CD4-positive, CD25-positive, alpha-beta regulatory T cell (primary cell): ENCODE data around the gene BBX. TPM values are rescaled to one million over a fixed set of nuclear protein-coding genes. Genes with fewer than 3 reads are reported as not detected.

ENCODE experiments used
- ATAC-seq, 2 donors: fragments of 150-1000 bp; cut with Tn5 transposase; one replicate each; pipeline ENCODE4 v1.10.0; 2021; ENCODE audit warnings: low read depth in 2 of 2, moderate number of reproducible peaks in 2 of 2, moderate library complexity in 1 of 2
- DNase-seq, 3 donors: peaks; one replicate each; pipeline versions ENCODE4 v3.0.0 to v3.0.0-alpha.2; 2012 to 2022; ENCODE audit warnings: mixed read lengths in 1 of 3
- H3K27ac ChIP-seq: one replicate; pipeline ENCODE4 v1.7.0; 2013; ENCODE audit warnings: mild to moderate bottlenecking, low read length; ENCODE audit not compliant: insufficient read depth, poor library complexity, severe bottlenecking
- H3K27me3 ChIP-seq: one replicate; pipeline ENCODE4 v1.7.0; 2013; ENCODE audit warnings: low read length; ENCODE audit not compliant: control insufficient read depth, insufficient read depth
- H3K36me3 ChIP-seq: one replicate; pipeline ENCODE4 v1.7.0; 2013; ENCODE audit warnings: mild to moderate bottlenecking, low read length, moderate library complexity; ENCODE audit not compliant: control insufficient read depth, insufficient read depth
- H3K4me1 ChIP-seq: 2 replicates; pipeline ENCODE4 v1.7.0; 2013; ENCODE audit warnings: mild to moderate bottlenecking, low read length; ENCODE audit not compliant: insufficient read depth, control insufficient read depth, poor library complexity, severe bottlenecking
- H3K4me3 ChIP-seq: one replicate; pipeline ENCODE4 v1.7.0; 2013; ENCODE audit warnings: low read depth, mild to moderate bottlenecking, low read length, moderate library complexity
- H3K9me3 ChIP-seq, 2 experiments: 1 replicate in 1 of 2; 2 replicates in 1 of 2; pipeline ENCODE4 v1.7.0; 2013; ENCODE audit warnings: low read length in 2 of 2, mild to moderate bottlenecking in 1 of 2, moderate library complexity in 1 of 2; ENCODE audit not compliant: control insufficient read depth in 2 of 2
- H3K27ac Mint-ChIP-seq, 3 donors: one replicate each; pipeline ENCODE4 v1.8.0; 2020 to 2022; ENCODE audit warnings: mild to moderate bottlenecking in 3 of 3, mixed read lengths in 3 of 3, moderate library complexity in 2 of 3
- H3K27me3 Mint-ChIP-seq: one replicate; pipeline ENCODE4 v1.8.0; 2022; ENCODE audit warnings: mild to moderate bottlenecking, mixed read lengths
- H3K36me3 Mint-ChIP-seq: one replicate; pipeline ENCODE4 v1.8.0; 2020; ENCODE audit warnings: mixed read lengths
- H3K4me1 Mint-ChIP-seq, 4 donors: one replicate each; pipeline ENCODE4 v1.8.0; 2020 to 2022; ENCODE audit warnings: mixed read lengths in 4 of 4, mild to moderate bottlenecking in 1 of 4
- H3K4me3 Mint-ChIP-seq, 4 donors: one replicate each; pipeline ENCODE4 v1.8.0; 2020 to 2022; ENCODE audit warnings: mild to moderate bottlenecking in 4 of 4, mixed read lengths in 4 of 4, moderate library complexity in 3 of 4
- H3K9me3 Mint-ChIP-seq, 7 donors: one replicate each; pipeline ENCODE4 v1.8.0; 2020 to 2022; ENCODE audit warnings: mixed read lengths in 7 of 7, mild to moderate bottlenecking in 3 of 7, moderate library complexity in 2 of 7
- polyA plus RNA-seq, 4 donors: library from polyadenylated mRNA; unstranded; fragments of 300-500 nt; fragmentation: Illumina TruSeq; gene quantifications; one replicate each; pipeline ENCODE4 v1.2.3, GENCODE V29; 2021
- total RNA-seq: library from RNA; stranded (reverse); gene quantifications from one replicate; pipeline ENCODE4 v1.2.3, GENCODE V29; 2022

The BBX gene
- total and polyA plus RNA-seq, 5 donors from 2014 or later: 62.1 to 96.2 (median 82.8) TPM

DNA sequence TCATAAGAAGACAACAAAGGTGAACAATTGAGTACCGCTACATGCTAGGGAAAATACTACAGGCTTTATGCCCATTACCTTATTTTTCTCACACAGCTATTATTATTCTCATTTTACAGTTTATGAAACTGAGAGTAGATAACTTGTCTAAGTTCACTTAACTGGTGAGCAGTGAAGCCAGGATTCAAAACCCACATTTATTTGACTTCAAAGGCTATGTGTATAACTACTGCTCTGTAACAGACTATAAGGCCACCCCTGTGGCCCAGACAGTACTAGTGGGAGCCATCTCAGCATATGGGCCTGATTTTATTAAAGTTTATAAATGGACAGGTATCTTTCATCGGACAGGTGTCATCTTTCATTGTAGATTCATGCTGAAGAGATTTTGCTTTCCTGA, 14.4 kb upstream of the BBX start:
- H3K36me3 Mint-ChIP-seq: no peaks in the 10 kb centered on the region

DNA sequence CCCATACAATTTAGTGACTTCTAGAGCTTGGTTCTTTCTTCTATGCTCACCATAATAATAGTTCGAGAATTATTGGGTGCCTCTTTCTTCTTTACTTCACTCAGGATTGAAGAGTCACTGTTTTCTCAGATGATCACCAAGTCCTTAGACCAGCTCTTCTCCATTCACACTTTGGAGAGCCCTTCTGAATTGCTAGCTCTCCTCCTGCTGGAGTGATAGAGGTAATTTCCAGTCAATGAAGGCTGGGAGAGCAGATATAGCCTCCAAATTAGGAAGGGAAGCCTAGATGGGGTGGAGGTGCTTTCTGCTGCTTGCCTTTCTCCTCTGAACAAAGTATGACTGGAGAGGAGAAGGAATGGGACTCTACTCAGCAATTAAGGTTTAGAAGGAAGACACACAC, 10.7 kb upstream of the BBX start:
- Mint-ChIP-seq H3K36me3 (no peaks in the 10 kb centered on the region), H3K4me1 (no peaks in the 10 kb centered on the region), H3K4me3 (no peak overlapping the region), H3K27ac (no peak overlapping the region), H3K27me3 (peaks cover 42% of the 10 kb centered on the region), H3K9me3 (peaks cover 0 to 2% (median 0%) of the 10 kb centered on the region in 7 donors)
- no peaks in the 10 kb centered on the region for H3K4me1 ChIP-seq
- H3K27ac ChIP-seq: no peak overlapping the region
- peaks cover 20% of the 10 kb centered on the region for H3K27me3 ChIP-seq
- DNase-seq (no peak), ATAC-seq (no peak)
- H3K9me3 ChIP-seq: no peaks in the 10 kb centered on the region
- no peaks in the 10 kb centered on the region for H3K36me3 ChIP-seq
- H3K4me3 ChIP-seq: no peak overlapping the region

More for the DNA sequence above, 14.4 kb upstream of the BBX start:
- H3K4me3 ChIP-seq: no peak overlapping the region
- Mint-ChIP-seq H3K4me1 (no peaks in the 10 kb centered on the region), H3K9me3 (peaks cover 0 to 2% (median 0%) of the 10 kb centered on the region in 7 donors), H3K27me3 (peaks cover 47% of the 10 kb centered on the region), H3K27ac (no peak overlapping the region), H3K4me3 (no peak overlapping the region)
- no peak for DNase-seq
- no peaks in the 10 kb centered on the region for H3K36me3 ChIP-seq
- peaks cover 8% of the 10 kb centered on the region for H3K27me3 ChIP-seq
- H3K4me1 ChIP-seq: no peaks in the 10 kb centered on the region
- no peaks in the 10 kb centered on the region for H3K9me3 ChIP-seq
- ATAC-seq: no peak
- no peak overlapping the region for H3K27ac ChIP-seq

DNA sequence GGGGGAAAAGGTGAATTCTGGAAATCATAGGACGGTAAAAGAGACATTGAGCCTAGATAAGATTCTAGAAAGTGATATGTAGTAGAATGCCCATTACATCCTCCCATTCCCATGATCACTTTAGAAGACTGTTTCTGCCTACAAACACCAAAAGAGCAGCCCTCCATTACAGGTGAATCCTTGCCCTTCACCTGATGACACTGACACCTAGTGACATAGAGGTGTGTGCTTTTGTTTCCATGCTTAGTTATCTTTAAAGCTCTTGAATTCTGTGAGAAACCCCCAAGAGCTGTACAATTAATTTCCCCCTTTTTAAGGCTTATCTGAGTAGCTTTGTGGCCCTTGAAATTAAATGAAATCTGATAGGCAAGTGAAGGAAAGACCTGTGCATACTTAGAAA, 8.3 kb upstream of the BBX start:
- no peaks in the 10 kb centered on the region for H3K4me1 Mint-ChIP-seq
- no peak overlapping the region for H3K4me3 ChIP-seq
- no peak overlapping the region for H3K27ac Mint-ChIP-seq
- no peaks in the 10 kb centered on the region for H3K4me1 ChIP-seq
- no peak overlapping the region for H3K27ac ChIP-seq
- ATAC-seq: no peak
- H3K36me3 ChIP-seq: no peaks in the 10 kb centered on the region
- DNase-seq: no peak
- no peaks in the 10 kb centered on the region for H3K9me3 ChIP-seq
- H3K27me3 ChIP-seq: peaks cover 23% of the 10 kb centered on the region
- no peak overlapping the region for H3K4me3 Mint-ChIP-seq
- H3K9me3 Mint-ChIP-seq: no peaks in the 10 kb centered on the region
- no peaks in the 10 kb centered on the region for H3K36me3 Mint-ChIP-seq
- peaks cover 49% of the 10 kb centered on the region for H3K27me3 Mint-ChIP-seq

DNA sequence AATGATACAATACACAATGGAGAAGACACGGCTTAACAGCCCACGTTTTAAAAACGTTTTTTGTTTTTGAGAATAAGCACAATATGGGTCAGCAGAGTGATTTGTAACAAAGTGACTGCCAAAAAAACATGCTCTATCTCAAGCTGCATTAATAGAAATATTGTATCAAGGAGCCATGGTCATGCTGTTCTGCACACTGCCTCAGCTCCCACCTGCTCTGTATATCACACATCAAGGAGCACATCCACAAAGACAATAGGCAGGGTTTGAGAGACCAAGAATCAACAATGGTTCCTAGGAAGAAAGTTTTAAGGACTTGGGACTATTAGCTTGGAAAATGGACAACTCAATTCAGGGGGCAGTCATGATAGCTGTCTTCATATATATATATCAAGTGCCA, 6.3 kb upstream of the BBX start:
- Histone ChIP-seq H3K4me1 (no peaks in the 10 kb centered on the region), H3K36me3 (no peaks in the 10 kb centered on the region), H3K4me3 (no peak overlapping the region), H3K27me3 (peaks cover 23% of the 10 kb centered on the region), H3K27ac (no peak overlapping the region), H3K9me3 (no peaks in the 10 kb centered on the region)
- ATAC-seq (no peak), DNase-seq (no peak)
- H3K36me3 Mint-ChIP-seq: no peaks in the 10 kb centered on the region
- H3K4me1 Mint-ChIP-seq: peaks cover 0 to under 1% (median 0%) of the 10 kb centered on the region in 4 donors
- H3K27me3 Mint-ChIP-seq: peaks cover 39% of the 10 kb centered on the region
- H3K27ac Mint-ChIP-seq: no peak overlapping the region
- no peaks in the 10 kb centered on the region for H3K9me3 Mint-ChIP-seq
- H3K4me3 Mint-ChIP-seq: no peak overlapping the region

DNA sequence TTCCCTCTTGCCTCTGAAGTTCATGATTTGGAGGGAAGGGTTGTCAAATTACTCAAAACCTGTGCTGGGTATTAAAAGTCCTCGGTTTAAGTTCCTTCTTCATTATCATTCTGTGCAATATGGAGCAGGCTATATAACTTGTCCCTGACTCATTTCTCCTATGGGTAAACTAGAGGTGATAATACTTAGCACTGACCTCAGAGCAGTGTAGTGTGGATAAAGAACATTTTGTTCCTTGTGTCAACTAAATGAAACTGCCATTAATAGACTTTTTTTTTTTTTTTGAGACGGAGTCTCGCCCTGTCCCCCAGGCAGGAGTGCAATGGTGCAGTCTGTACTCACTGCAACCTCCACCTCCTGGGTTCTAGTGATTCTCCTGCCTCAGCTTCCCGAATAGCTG, 2.2 kb upstream of the BBX start:
- H3K4me3 Mint-ChIP-seq: no peak overlapping the region
- H3K9me3 Mint-ChIP-seq: peaks cover 0 to 1% (median 0%) of the 10 kb centered on the region in 7 donors
- H3K27ac Mint-ChIP-seq: no peak overlapping the region
- Histone ChIP-seq H3K36me3 (no peaks in the 10 kb centered on the region), H3K27ac (no peak overlapping the region), H3K27me3 (peaks cover 11% of the 10 kb centered on the region), H3K4me1 (peaks cover 10% of the 10 kb centered on the region), H3K9me3 (no peaks in the 10 kb centered on the region), H3K4me3 (no peak overlapping the region)
- H3K4me1 Mint-ChIP-seq: peaks cover 0 to 11% (median under 1%) of the 10 kb centered on the region in 4 donors
- ATAC-seq: no peak
- peaks cover 20% of the 10 kb centered on the region for H3K27me3 Mint-ChIP-seq
- no peaks in the 10 kb centered on the region for H3K36me3 Mint-ChIP-seq
- DNase-seq: no peak

DNA sequence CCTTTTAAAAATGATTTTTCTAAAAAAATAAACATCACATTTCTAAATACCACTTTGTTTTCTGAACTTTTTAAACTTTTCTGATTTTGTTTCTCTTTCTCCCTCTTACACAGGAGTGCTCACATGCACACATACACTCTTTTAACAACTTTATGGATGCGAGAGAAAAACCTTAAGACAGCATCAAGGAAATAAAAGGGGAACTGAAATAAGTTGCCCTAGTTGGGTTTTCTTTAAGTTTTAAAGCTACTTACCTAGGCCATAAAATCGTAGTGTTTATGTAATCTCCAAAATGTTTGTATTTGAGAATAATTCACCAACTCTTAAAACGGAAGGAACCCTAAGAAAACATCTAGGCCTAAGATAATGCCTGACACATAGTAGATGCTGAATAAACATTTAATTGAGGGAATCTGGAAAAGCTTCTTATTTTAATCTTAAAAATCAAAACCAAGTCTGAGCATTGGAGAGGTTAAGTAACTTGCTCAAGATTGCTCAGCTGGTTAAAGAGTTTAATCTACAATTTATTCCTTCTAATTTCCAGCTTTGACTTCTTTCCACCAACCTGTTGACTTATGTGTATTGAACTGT, 1.2 kb upstream of the BBX start:
- no peak overlapping the region for H3K27ac ChIP-seq
- peak overlapping the region; percentile 90 for H3K4me3 ChIP-seq
- peaks cover 21% of the 10 kb centered on the region for H3K4me1 ChIP-seq
- Mint-ChIP-seq H3K4me3 (peak overlapping the region in 2 of 4 donors; percentile 16 to 24), H3K27ac (peak overlapping the region in 1 of 3 donors; percentile 64), H3K36me3 (no peaks in the 10 kb centered on the region), H3K4me1 (peaks cover 0 to 20% (median 7%) of the 10 kb centered on the region in 4 donors), H3K27me3 (peaks cover 18% of the 10 kb centered on the region), H3K9me3 (peaks cover 0 to 1% (median 0%) of the 10 kb centered on the region in 7 donors)
- no peaks in the 10 kb centered on the region for H3K9me3 ChIP-seq
- ATAC-seq (no peak), DNase-seq (no peak)
- no peaks in the 10 kb centered on the region for H3K36me3 ChIP-seq
- peaks cover 7% of the 10 kb centered on the region for H3K27me3 ChIP-seq

DNA sequence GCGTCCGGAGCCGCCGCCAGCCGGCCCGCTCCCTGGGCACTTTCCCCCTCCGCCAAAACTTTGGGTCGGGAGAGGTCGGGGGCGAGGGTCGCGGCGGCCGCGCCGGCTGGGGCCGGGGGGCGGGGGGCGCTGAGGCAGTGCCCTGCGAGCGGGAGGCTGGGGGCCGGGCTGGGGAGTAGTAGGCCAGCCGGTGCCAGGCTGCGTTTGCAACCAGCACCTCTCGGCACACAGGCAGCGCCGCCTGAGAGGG, 452 bp downstream of the BBX start:
- Mint-ChIP-seq H3K4me1 (peaks cover 4 to 37% (median 22%) of the 10 kb centered on the region in 4 donors), H3K9me3 (peaks cover 0 to 1% (median 0%) of the 10 kb centered on the region in 7 donors), H3K4me3 (peak overlapping the region; percentile 91 to 100 (median 98)), H3K27me3 (peaks cover 5% of the 10 kb centered on the region), H3K36me3 (peaks cover 7% of the 10 kb centered on the region), H3K27ac (peak overlapping the region; percentile 93 to 99 (median 99))
- DNase-seq (no peak), ATAC-seq (peak; percentile 29 to 44)
- H3K9me3 ChIP-seq: no peaks in the 10 kb centered on the region
- peak overlapping the region; percentile 98 for H3K4me3 ChIP-seq
- no peaks in the 10 kb centered on the region for H3K36me3 ChIP-seq
- H3K27me3 ChIP-seq: no peaks in the 10 kb centered on the region
- H3K27ac ChIP-seq: peak overlapping the region; percentile 81
- peaks cover 21% of the 10 kb centered on the region for H3K4me1 ChIP-seq
